ENCODE results near the gene NKAIN2.

NKAIN2 gene

DNA sequence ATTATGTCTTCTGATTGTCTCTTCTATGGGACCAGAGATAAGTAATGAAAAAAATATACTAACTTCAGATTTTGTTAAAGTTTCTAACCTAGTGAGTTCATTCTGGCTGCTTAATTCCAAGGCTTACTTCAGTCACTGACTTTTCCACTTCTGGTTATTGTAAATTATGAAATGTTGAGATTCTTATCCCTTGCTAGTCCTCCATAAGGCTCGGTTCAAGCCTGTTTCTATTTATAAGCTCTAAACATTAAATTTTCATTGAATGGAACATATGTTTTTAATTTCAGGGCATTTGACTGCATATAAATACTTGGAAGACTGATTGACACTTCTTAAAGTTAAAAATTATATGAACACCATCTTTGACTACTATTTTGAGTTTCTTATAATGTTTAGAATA lies 23.6 kb upstream of the NKAIN2 start:
- Histone ChIP-seq H3K4me3 (ENCODE audit: low read depth, low read length) (no peak overlapping the region), H3K4me1 (ENCODE audit: control insufficient read depth, insufficient read depth, low read length) (no peaks in the 10 kb centered on the region), H3K9me3 (ENCODE audit: control insufficient read depth, insufficient read depth, low read depth, low read length) (no peaks in the 10 kb centered on the region), H3K27ac (ENCODE audit: extremely low read depth, low read depth, low read length) (no peak overlapping the region), H3K36me3 (ENCODE audit: control insufficient read depth in 2 of 2, insufficient read depth in 1 of 2, low read length in 2 of 2) (no peaks in the 10 kb centered on the region)
- CTCF ChIA-PET = interaction anchor here (0.6 kb wide), 1 partner anchor 393 kb away, joined by 3 read pairs; no protein-coding TSS in a partner anchor
- TF ChIP-seq ZNF366 (tag by site-specific recombination; conservative IDR thresholded peaks at IDR 0.05) (no peak), WT1 (tag by site-specific recombination; IDR thresholded peaks at IDR 0.05) (no peak), ZNF521 (tag by site-specific recombination; IDR thresholded peaks at IDR 0.05) (no peak)
- POLR2A ChIA-PET = no interaction called here

GRCh38 chr6:123784330-123784729 lies 19.3 kb upstream of the NKAIN2 start:
- CTCF ChIA-PET = no interaction called here

GRCh38 chr6:123785039-123785438 lies 18.6 kb upstream of the NKAIN2 start:
- Histone ChIP-seq H3K9me3 (ENCODE audit: control insufficient read depth, insufficient read depth, low read depth, low read length) (no peaks in the 10 kb centered on the region), H3K27ac (ENCODE audit: extremely low read depth, low read depth, low read length) (no peak overlapping the region), H3K4me1 (ENCODE audit: control insufficient read depth, insufficient read depth, low read length) (no peaks in the 10 kb centered on the region), H3K4me3 (ENCODE audit: low read depth, low read length) (no peak overlapping the region), H3K36me3 (ENCODE audit: control insufficient read depth in 2 of 2, insufficient read depth in 1 of 2, low read length in 2 of 2) (no peaks in the 10 kb centered on the region)
- POLR2A ChIA-PET = no interaction called here
- no peak for TF ChIP-seq ZNF121 (tag by site-specific recombination; IDR thresholded peaks at IDR 0.05)
- no peak for TF ChIP-seq ZNF138 (tag by site-specific recombination; IDR thresholded peaks at IDR 0.05; ENCODE audit: borderline replicate concordance)
- no peak for TF ChIP-seq ZNF707 (tag by site-specific recombination; IDR thresholded peaks at IDR 0.05)
- TF ChIP-seq ZNF580 (tag by site-specific recombination; IDR thresholded peaks at IDR 0.05) = no peak
- TF ChIP-seq ZNF274 (IDR thresholded peaks at IDR 0.05; ENCODE audit: low read length) = no peak
- no peak for TF ChIP-seq ZNF274 (tag by site-specific recombination; IDR thresholded peaks at IDR 0.05; ENCODE audit: borderline replicate concordance)
- no peak for TF ChIP-seq ZNF830 (tag by site-specific recombination; IDR thresholded peaks at IDR 0.05; ENCODE audit: low read depth)
- TF ChIP-seq WT1 (tag by site-specific recombination; IDR thresholded peaks at IDR 0.05) = no peak
- no peak for TF ChIP-seq ZNF510 (tag by site-specific recombination; IDR thresholded peaks at IDR 0.05; ENCODE audit: insufficient replicate concordance)
- no peak for TF ChIP-seq ZNF776 (tag by site-specific recombination; IDR thresholded peaks at IDR 0.05; ENCODE audit: borderline replicate concordance)
- no peak for TF ChIP-seq ZNF174 (tag by site-specific recombination; IDR thresholded peaks at IDR 0.05)
- CTCF ChIA-PET = no interaction called here

More at GRCh38 chr6:123784330-123784729, 19.3 kb upstream of the NKAIN2 start:
- TF ChIP-seq ZNF26 (tag by site-specific recombination; IDR thresholded peaks at IDR 0.05) = no peak
- 0 out of 2 replicates have a peak, but pooled peaks have one; percentile 25 for TF ChIP-seq ZBTB17 (tag by site-specific recombination; IDR thresholded peaks at IDR 0.05)
- no peak overlapping the region for H3K4me3 ChIP-seq (ENCODE audit: low read depth, low read length)
- POLR2A ChIA-PET = no interaction called here
- H3K36me3 ChIP-seq (ENCODE audit: control insufficient read depth in 2 of 2, insufficient read depth in 1 of 2, low read length in 2 of 2) = no peaks in the 10 kb centered on the region
- no peaks in the 10 kb centered on the region for H3K9me3 ChIP-seq (ENCODE audit: control insufficient read depth, insufficient read depth, low read depth, low read length)
- no peaks in the 10 kb centered on the region for H3K4me1 ChIP-seq (ENCODE audit: control insufficient read depth, insufficient read depth, low read length)
- no peak overlapping the region for H3K27ac ChIP-seq (ENCODE audit: extremely low read depth, low read depth, low read length)

GRCh38 chr6:123788319-123788718 lies 15.3 kb upstream of the NKAIN2 start:
- no peak overlapping the region for H3K4me3 ChIP-seq (ENCODE audit: low read depth, low read length)
- no peak overlapping the region for H3K27ac ChIP-seq (ENCODE audit: extremely low read depth, low read depth, low read length)
- H3K36me3 ChIP-seq (ENCODE audit: control insufficient read depth in 2 of 2, insufficient read depth in 1 of 2, low read length in 2 of 2) = no peaks in the 10 kb centered on the region
- ChIA-PET POLR2A (no interaction called here), CTCF (interaction anchor here (0.6 to 2.7 kb wide), 4 partner anchors 14 to 1426 kb away, joined by 3 to 12 read pairs (median 3); no protein-coding TSS in a partner anchor)
- H3K9me3 ChIP-seq (ENCODE audit: control insufficient read depth, insufficient read depth, low read depth, low read length) = no peaks in the 10 kb centered on the region
- TF ChIP-seq PRDM1 (tag by site-specific recombination; IDR thresholded peaks at IDR 0.05) (0 out of 2 replicates have a peak, but pooled peaks have one; percentile 9), ZNF423 (tag by site-specific recombination; IDR thresholded peaks at IDR 0.05) (no peak)
- H3K4me1 ChIP-seq (ENCODE audit: control insufficient read depth, insufficient read depth, low read length) = no peaks in the 10 kb centered on the region
